WTC11 (cell line): Measurements from ENCODE around the gene MAPKAPK3.

Experiments used
- CTCF ChIP-seq: fragments of 200-600 bp; IDR thresholded peaks from 2 replicates; pipeline ENCODE4 v1.8.0; 2022; ENCODE audit warnings: antibody characterized with exemption
- E2F4 ChIP-seq: sonication (generic); formaldehyde crosslinking; IDR thresholded peaks from 2 replicates; pipeline ENCODE4 v1.8.1; 2022; ENCODE audit warnings: low read depth, mild to moderate bottlenecking, moderate library complexity, missing genetic modification reagents, borderline replicate concordance
- MYBL2 ChIP-seq: sonication (generic); formaldehyde crosslinking; IDR thresholded peaks from 2 replicates; pipeline ENCODE4 v1.8.1; 2023; ENCODE audit warnings: mild to moderate bottlenecking, moderate library complexity, missing genetic modification reagents
- USF1 ChIP-seq: sonication (generic); formaldehyde crosslinking; IDR thresholded peaks from 2 replicates; pipeline ENCODE4 v1.8.0; 2022; ENCODE audit warnings: mild to moderate bottlenecking, missing genetic modification reagents
- ZNF281 ChIP-seq: sonication (generic); formaldehyde crosslinking; IDR thresholded peaks from 2 replicates; pipeline ENCODE4 v1.8.0; 2023; ENCODE audit warnings: mild to moderate bottlenecking, missing genetic modification reagents
- TF ChIP-seq, protein P1 (sequence below): sonication (generic); formaldehyde crosslinking; IDR thresholded peaks from 2 replicates; pipeline ENCODE4 v1.8.0; 2023; ENCODE audit warnings: missing genetic modification reagents

- no peak for TF ChIP-seq USF1 (CRISPR knock-in tag)
- TF ChIP-seq CTCF: no peak
- no peak for TF ChIP-seq MYBL2
- TF ChIP-seq E2F4 (CRISPR knock-in tag): no peak
- TF ChIP-seq, protein P1, sequence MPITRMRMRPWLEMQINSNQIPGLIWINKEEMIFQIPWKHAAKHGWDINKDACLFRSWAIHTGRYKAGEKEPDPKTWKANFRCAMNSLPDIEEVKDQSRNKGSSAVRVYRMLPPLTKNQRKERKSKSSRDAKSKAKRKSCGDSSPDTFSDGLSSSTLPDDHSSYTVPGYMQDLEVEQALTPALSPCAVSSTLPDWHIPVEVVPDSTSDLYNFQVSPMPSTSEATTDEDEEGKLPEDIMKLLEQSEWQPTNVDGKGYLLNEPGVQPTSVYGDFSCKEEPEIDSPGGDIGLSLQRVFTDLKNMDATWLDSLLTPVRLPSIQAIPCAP (CRISPR knock-in tag): no peak
- TF ChIP-seq ZNF281: no peak
Observed at GRCh38 chr3:50630394-50630793, 13.4 kb downstream of the MAPKAPK3 start.
